Skin epidermis (tissue), 12 donors: Measurements from ENCODE around the gene KRT83.
A peak's percentile ranks its signal among the peaks of the same experiment; 100 is the strongest.
"Not testable (repeated sequence)": the region's sequence is repeated elsewhere in the genome, so short reads cannot be mapped to it uniquely, and the experiment has no call there.

Source experiments
- H3K27ac ChIP-seq, 21 experiments: fragments of 200-600 bp; sonication (generic) in 11 of 21; one replicate each; pipeline ENCODE4 v1.5.0; 2020; ENCODE audit warnings: mild to moderate bottlenecking in 3 of 21, inconsistent platforms in 2 of 21, moderate library complexity in 2 of 21
- H3K4me3 ChIP-seq, 7 experiments: fragments of 200-600 bp; sonication (generic) in 2 of 7; one replicate each; pipeline ENCODE4 v1.5.0; 2020; ENCODE audit warnings: inconsistent platforms in 2 of 7, mild to moderate bottlenecking in 2 of 7, moderate library complexity in 1 of 7

KRT83 gene

DNA sequence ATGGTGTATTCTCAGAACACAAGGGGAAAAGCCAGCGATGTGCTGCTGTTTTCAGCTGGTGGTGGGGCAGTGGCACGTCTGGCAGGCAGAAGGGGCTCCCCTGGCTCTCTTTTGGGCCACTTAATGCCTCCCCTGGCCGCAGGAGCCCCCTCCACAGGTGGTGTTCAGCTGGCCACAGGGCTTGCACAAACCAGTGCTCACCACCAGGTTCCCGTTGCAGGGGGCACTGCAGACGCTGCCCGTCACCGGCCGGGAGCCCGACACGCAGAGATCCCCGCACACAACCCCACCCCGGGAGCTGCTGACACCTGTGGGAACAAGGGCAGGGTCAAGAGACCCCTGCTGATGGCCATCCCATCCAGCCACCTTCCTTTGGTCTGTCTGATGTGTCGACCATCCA lies 6.7 kb downstream of the KRT83 start:
- Histone ChIP-seq H3K4me3 (no peak overlapping the region), H3K27ac (no peak overlapping the region)

DNA sequence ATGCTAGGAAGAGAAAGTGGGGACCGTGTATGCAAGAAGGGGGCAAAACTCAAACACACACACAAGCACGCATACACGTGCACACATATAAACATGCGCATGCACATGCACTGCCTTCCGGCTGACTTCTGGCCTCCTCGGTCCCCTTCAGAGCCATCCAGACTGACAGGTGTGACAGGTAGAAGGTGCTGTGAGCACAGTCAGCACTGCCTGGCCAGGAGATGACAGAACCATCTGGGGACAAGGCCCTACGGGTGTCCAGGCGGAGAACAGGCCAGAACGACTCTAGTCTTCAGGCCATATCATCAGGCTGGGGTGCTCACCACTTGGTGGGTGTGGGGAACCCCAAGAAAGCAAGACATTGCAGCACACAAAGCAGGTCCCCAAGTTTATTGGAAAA lies 7.3 kb downstream of the KRT83 start:
- Histone ChIP-seq H3K4me3 (no peak overlapping the region), H3K27ac (no peak overlapping the region)

DNA sequence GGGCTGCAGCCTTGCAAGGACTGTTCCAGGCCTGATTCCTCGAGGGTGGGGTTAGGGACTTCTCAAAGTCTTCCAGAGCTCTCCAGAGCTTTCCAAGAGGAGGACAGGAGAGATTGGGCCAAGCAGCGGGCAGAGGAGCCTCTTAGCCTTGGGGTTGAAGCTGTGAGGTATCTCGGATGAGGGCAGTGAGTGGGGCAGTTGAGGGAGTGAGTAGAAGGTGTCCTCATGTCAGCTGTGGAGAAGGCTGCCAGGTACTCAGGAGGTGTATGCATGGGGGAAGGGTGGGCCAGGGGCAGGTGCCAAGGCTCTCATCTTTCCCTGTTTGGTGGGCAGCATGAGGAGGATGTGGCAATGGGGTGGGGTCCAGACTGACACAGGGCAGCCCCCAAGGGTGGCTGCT lies 7.7 kb downstream of the KRT83 start:
- Histone ChIP-seq H3K4me3 (no peak overlapping the region), H3K27ac (no peak overlapping the region)

DNA sequence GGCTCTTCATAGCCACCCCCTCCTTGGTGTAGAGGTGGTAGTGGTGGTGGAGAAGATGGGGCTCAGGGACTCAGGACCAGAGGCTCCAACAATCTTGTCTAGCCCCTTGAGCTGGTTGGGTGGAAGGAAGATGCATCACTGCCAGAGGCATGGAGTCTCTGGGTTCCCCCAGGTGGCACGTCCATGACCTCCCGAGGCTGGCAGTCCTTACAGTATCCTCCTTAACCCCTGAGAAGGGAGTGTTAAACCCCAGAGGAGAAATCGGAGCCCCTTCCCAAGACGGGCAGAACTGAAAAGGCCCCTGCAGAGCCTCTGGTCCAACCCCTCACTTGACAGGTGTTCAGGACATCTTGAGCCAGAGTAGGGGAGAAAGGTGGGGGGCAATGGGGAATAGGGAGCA lies 9.1 kb downstream of the KRT83 start:
- Histone ChIP-seq H3K4me3 (no peak overlapping the region), H3K27ac (no peak overlapping the region)

DNA sequence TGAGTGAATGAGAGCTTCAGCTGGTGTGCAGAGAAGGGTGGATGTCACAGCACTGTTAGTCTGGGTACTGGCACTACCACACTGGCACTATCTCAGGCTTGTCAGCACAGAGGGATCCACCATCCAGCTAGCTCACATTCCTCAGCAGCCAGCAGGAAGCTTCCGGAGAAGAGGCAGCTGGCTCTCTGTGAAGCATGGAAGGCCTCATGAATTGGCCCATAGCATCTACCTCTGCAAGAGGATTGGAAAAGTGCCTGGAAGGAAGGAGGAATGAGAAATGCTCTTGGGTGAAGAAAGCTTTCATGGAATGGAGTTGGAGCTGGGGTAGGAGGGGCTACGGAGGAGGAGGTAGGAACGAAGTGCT lies 9.9 kb downstream of the KRT83 start:
- H3K27ac ChIP-seq: no peak overlapping the region

DNA sequence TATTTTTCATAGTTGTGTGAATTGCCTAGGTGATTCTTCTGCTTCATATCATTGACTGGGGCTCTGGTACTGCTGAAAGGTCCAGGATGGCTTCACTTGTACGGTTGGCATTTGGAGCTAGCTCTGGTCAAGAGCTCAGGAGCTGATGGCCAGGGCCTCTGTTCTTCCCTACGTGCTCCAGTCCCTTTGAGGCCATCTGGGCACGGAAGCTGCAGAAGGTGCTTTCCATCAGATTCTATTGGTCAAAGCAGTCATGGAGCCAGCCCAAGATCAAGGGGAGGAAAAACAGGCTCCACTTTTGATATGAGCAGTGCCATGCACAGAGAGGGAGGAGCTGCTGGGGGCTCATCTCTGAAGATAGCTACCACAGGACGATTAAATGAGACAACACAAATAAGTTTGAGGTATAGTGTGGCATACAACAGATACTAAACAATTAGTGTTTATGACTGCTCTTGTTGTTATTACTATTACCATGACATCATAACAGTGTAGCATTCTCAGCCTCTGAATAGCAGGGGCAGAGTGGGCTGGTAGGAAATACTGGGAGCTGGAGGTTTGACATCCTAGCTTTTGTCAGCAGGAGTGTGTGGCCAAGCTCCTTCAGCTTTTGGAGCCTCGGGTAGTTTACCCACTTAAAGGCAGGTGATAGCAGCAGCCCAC lies 10.4 kb downstream of the KRT83 start:
- H3K4me3 ChIP-seq: no peak overlapping the region
- H3K27ac ChIP-seq: no peak overlapping the region

More for the DNA sequence above, 9.9 kb downstream of the KRT83 start:
- H3K4me3 ChIP-seq: no peak overlapping the region

DNA sequence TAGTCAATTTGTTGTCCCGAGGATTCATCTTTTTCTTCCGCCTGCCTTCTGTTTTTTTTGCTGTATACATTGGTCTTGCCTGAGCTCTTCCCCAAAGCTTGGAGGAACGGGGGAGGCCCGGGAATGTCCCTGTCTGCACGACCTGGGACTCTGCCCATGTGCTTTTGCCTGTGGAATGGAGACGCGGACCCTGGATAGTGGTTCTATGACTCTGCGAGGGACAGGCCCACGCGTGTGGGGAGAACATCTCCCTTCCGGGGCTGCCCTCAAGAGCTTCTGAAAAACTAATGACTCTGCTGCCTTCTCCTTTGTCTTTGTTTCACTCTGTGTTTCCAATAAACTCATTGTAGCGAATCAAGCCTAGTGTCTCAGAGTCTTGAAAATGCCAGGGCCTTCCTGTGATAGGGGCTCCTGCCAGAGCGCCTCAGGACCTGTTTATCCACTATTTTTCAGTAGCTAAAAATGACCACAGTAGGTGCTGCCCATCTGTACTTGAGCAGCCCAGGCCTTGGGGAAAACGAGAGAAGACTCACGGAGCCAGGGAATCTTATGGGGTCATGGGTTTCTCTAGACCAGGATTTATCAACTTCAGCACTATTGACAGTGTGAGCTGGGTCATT lies 12.3 kb downstream of the KRT83 start:
- H3K27ac ChIP-seq: peak overlapping the region in 6 of 21 experiments; percentile 9 to 69 (median 50)
- H3K4me3 ChIP-seq: peak overlapping the region in 5 of 7 experiments; percentile 20 to 41 (median 36)

DNA sequence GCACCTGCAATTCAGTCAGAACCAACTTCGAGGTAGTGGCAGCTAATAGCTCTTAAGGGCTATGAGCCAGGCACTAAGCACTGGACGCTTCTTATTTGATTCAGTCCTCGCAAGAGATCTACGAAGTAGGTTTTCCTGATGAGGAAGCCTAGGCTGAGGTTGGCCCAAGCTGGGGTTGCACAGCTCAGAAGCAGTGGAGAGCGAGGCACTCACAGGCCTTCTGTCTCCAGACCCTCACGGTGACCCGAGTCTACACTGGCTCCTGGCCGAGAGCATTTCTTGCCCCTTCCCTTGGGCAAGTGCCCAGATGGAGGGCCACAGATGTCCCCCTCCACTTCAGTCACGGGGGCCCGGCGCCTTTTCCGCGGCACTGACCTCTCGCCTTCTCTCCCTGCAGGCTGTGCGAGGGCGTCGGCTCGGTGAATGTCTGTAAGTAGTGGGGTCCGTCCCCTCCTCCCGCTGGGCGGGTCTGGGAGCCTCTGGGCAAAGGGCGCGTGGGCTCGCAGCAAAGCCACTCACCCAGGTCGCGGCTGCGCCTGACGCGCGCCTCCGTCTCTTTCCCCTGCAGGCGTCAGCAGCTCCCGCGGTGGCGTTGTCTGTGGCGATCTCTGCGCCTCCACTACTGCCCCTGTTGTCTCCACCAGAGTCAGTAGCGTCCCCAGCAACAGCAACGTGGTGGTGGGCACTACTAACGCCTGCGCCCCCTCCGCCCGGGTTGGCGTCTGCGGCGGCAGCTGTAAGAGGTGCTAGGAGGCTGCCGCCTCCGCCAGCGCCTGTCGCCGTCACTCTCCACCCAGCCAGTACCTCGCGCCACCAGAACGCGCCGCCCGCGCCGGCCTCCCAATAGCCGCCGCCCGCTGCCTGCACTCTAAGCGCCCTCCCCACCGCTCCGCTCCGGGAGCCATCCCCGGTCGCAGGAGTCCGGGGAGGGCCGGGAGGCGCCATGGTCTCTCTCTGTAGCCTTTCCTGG lies 13.1 kb downstream of the KRT83 start:
- Histone ChIP-seq H3K27ac (peak overlapping the region in 7 of 21 experiments; percentile 9 to 69 (median 48)), H3K4me3 (peak overlapping the region in 6 of 7 experiments; percentile 2 to 41 (median 30))

DNA sequence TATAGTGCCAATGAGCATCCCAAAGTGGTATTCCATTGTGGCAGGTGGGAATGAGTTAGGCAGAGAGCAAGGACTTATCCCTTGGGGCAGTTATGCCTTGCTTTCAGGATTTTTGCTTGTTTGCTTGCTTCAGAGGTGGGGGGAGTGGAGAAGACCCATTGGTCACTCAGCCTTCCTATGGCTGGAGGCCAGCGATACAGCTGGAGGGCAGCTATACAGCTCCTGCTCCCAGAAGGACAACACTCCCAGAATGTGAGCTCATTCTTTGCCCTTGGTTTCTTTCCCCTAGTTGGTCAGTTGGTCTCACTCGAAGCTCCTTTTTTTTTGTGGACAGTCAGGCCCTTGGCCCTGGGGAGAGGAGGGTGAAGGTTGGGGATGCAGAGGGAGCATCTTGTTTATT lies 14.5 kb downstream of the KRT83 start:
- H3K27ac ChIP-seq: no peak overlapping the region
- no peak overlapping the region for H3K4me3 ChIP-seq

DNA sequence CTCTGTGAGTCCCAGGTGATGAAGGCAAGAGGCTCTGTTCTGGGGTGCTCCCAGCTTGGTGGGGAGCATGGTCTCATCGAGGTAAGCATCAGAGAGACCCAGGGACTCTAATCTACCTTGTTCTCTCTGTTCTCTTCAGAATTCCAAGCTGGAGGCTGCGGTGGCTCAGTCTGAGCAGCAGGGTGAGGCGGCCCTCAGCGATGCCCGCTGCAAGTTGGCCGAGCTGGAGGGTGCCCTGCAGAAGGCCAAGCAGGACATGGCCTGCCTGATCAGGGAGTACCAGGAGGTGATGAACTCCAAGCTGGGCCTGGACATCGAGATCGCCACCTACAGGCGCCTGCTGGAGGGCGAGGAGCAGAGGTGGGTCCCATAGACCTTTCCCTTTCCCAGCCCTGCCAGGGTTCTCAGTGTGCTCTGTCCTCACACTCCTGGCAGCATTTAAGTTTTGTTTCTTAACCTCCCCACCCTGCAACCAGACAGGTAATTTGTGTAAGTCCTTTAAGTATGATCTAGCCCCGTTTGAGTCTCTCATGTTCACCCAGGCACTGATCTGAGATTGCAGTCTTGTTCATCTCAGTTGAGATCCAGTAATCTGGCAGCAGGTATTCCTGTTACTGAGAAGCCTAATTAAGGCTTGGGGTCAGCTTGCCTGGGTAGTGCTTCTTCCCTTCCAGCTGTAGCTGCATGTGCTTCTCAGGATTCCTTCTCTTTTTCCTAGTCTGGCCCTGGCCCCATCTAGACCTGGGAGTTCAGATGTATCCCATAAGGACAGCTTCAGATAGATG lies 15.1 kb downstream of the KRT83 start:
- Histone ChIP-seq H3K4me3 (no peak overlapping the region), H3K27ac (no peak overlapping the region)

DNA sequence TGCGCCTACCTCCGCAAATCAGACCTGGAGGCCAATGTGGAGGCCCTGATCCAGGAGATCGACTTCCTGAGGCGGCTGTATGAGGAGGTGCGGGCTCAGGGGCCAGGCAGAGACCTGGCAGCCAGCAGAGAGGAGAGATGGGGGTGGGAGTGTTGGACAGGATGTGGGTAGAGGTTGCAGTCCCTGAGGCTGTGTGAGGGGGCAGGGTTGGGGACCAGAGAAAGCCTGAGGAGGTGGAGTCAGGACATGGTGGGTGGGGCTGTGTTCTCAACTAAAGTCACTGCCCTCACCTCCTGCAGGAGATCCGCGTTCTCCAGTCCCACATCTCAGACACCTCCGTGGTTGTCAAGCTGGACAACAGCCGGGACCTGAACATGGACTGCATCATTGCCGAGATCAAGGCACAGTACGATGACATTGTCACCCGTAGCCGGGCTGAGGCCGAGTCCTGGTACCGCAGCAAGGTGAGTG lies 16.2 kb downstream of the KRT83 start:
- not testable (repeated sequence) for H3K4me3 ChIP-seq, H3K27ac ChIP-seq

DNA sequence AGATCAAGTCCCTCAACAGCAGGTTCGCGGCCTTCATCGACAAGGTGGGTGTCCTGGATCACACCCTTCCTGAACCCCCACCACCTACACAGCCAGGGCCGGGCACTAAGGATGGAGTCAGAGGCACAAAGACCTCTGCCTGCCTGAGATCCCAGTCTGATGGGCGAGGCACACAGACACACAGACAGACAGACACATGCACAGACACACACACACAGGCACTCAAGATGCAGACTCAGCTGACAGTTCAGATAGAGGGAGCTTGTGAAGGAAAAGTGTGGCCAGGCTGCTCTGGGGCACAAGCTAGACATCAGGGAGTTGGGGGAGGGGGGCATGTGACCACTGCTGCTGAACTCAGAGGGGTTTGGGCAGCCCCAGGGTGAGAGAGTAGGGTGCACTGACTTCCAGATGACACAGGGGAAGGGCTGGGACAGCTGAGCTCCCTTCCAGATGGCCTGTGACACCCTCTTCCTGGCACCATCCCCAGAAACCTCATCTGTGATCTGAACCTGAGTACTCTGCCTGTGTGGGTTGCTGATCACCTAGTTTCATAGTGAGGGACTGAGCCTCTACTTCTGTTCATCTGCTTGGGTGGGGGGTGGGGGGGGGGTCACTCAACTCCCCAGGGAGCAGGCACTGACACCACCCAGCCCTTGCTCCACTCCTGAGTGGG lies 18.8 kb downstream of the KRT83 start:
- H3K27ac ChIP-seq, H3K4me3 ChIP-seq: not testable (repeated sequence)

DNA sequence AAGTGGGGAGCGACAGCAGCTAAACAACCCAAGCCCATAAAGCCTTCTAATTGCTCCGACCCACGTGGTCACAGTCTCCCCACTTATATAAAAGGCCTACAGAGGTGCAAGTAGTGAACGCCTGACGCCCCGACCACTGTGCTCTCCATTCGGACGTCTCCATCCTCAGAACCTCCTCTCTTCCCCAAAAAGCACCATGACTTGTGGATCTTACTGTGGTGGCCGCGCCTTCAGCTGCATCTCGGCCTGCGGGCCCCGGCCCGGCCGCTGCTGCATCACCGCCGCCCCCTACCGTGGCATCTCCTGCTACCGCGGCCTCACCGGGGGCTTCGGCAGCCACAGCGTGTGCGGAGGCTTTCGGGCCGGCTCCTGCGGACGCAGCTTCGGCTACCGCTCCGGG lies 19.5 kb downstream of the KRT83 start:
- H3K27ac ChIP-seq, H3K4me3 ChIP-seq: not testable (repeated sequence)

DNA sequence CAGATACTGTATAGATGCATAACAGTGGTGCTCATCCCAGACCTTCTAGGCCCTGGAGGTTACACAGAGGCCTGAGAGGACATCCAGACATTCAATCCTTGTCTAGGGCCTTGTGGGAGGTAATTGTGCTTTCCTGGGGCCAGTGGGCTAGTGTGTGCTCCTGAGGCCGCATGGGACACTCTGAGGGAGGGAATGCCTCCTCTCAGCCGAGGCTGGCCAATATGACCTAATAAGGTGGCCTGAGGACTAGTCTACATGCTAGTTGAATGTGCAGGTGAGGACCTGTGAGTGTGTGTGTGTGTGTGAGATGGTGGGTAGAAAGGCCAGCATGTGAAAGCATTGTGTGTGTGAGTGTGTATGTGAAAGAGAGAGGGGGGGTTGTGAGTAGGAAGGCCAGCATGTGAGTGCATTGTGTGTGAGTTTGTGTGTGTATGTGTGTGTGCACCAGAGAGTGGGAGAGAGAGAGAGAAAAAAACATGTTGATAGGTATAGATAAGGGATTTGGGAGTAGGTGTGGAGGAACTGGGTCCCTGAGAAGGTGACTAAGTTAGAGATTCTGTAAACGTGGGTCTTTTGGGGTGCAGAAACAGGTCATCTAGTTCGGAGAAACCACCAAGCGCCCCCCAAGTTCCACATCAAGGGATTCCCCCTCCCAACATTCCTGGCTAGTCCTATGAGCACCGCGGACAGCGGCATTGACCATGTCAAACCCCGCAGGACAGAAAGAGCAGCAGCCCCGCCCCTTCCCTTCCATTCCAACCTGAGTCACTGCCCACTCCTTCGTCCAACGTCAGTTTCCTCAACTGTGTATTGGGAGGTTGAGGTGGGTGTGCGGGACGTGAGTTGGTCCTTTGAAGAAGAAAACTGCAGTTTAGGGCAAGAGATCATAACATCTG lies 20.2 kb downstream of the KRT83 start:
- Histone ChIP-seq H3K4me3 (no peak overlapping the region), H3K27ac (no peak overlapping the region)

DNA sequence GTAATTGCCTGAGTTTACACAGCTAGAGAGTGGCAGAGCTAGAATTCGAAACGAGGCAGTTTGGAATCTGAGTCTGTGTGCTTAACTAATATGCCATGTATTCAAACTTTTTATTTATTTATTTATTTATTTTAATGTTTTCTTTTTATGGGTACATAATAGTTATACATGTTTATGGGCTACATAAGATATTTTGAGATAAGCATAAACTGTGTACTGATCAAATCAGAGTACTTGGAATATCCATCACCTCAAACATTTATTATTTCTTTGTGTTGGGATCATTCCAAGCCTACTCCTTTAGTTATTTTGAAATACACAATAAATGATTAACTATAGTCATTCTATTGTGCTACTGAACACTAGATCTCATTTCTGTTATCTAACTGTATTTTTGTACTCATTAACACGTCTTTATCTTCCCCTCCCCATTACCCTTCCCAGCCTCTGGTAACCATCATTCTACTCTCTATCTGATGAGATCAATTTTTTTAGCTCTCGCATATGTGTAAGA lies 22.5 kb downstream of the KRT83 start:
- Histone ChIP-seq H3K27ac (no peak overlapping the region), H3K4me3 (no peak overlapping the region)

DNA sequence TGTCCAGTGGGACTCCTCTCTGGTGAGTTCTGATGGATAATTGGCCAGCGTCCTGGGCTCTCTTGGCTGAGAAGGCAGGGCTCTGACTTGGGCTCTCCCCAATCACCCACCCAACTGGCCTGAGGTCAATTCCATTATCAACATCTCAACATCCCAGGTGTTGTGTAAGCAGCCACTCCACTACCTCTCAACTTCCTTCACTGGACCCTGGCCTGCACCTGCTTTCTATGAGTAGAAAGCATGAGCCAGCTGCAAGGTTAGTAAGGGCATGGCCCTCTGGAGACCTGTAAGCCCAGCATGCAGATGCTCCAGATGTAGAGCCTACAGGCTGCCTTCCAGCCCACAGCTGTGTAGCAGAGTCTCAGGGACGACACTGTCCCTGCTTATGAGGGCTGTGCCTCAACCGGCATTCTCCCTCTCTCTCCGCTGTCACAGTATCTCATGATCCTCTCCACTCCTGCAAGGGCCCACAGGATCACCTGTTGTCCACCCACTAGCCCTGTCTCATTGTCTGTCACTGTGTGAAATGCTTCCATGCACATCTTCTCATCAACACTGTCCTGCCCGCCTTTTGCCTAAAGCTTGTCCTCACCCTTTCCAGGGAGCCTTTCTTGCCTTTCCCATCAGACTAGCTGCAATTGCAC lies 24.5 kb downstream of the KRT83 start:
- no peak overlapping the region for H3K27ac ChIP-seq
- H3K4me3 ChIP-seq: no peak overlapping the region

DNA sequence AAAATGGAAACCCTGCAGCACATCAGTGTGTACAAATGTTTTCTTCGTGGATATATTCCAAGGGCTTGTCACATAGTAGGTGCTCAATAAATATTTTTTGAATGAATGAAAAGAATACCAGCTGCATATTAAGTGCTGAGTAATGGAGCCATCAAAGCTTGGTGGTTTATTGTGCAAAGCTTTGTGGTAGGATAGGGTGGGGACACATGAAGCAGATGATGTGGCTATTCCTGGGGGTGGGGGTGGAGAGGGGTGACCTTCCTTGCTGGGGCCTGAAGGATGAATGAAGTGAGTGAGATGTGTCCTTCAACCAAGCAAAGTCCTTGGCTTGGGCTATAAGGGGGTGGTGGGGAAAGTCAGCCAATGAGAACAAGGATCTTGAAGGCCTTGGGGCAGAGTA lies 25.5 kb downstream of the KRT83 start:
- Histone ChIP-seq H3K4me3 (no peak overlapping the region), H3K27ac (no peak overlapping the region)

DNA sequence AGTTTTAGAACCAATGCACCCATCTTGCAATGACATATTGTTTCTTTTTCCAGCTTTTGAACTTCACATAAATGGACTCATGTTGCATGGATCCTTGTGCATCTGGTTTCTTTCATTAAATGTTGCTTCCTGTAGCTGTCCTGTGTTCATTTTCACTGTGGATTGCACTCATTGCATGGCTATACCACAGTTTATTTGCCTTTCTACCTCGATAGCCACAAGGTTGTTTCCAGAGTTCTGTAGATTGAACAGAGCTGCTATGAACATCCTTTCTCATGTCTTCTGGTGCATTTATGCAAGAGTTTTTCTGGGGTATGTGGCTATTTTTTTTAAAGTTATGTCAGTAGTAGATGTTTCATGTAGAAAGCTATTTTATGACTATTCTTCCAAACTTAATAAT lies 26.4 kb downstream of the KRT83 start:
- H3K4me3 ChIP-seq: no peak overlapping the region
- no peak overlapping the region for H3K27ac ChIP-seq
